Neural cell (in vitro differentiated cells): ENCODE data around the gene TMC2. TPM values are rescaled to one million over a fixed set of nuclear protein-coding genes. Genes with fewer than 3 reads are reported as not detected.
"Not testable (repeated sequence)": the region's sequence is repeated elsewhere in the genome, so short reads cannot be mapped to it uniquely, and the experiment has no call there.

Source experiments
- H2AFZ ChIP-seq: fragments of 200-600, 300-800 bp; sonication (generic), shearing (Covaris generic); 2 replicates; pipeline ENCODE4 v1.6.0; 2014; ENCODE audit warnings: low read depth, mild to moderate bottlenecking, antibody characterized with exemption, low read length, moderate library complexity
- H3F3A ChIP-seq: fragments of 200-600 bp; shearing (Covaris generic); 2 replicates; pipeline ENCODE4 v1.6.1; 2016; ENCODE audit warnings: mild to moderate bottlenecking, moderate library complexity, mixed read lengths, antibody characterized with exemption, low read length; ENCODE audit not compliant: insufficient read depth, poor library complexity, severe bottlenecking
- H3K27ac ChIP-seq: fragments of 200-600, 300-800 bp; sonication (generic), shearing (Covaris generic); 2 replicates; pipeline ENCODE4 v1.5.1; 2014; ENCODE audit warnings: mild to moderate bottlenecking, low read length, moderate library complexity
- H3K27me3 ChIP-seq: fragments of 300-800, 200-600 bp; sonication (generic), shearing (Covaris generic); 2 replicates; pipeline ENCODE4 v1.6.0; 2014; ENCODE audit warnings: mild to moderate bottlenecking, low read depth, low read length, moderate library complexity; ENCODE audit not compliant: insufficient read depth
- H3K36me3 ChIP-seq: fragments of 300-800, 200-600 bp; sonication (generic), shearing (Covaris generic); 2 replicates; pipeline ENCODE4 v1.5.1; 2014; ENCODE audit warnings: mild to moderate bottlenecking, antibody characterized with exemption, low read length, moderate library complexity; ENCODE audit not compliant: insufficient read depth
- H3K4me2 ChIP-seq: fragments of 300-800, 200-600 bp; sonication (generic), shearing (Covaris generic); 2 replicates; pipeline ENCODE4 v1.6.0; 2014; ENCODE audit warnings: mild to moderate bottlenecking, low read length
- H3K4me3 ChIP-seq: fragments of 300-800, 200-600 bp; sonication (generic), shearing (Covaris generic); 2 replicates; pipeline ENCODE4 v1.5.1; 2014; ENCODE audit warnings: mild to moderate bottlenecking, low read length, moderate library complexity
- H3K79me2 ChIP-seq: fragments of 200-600 bp; shearing (Covaris generic); replicated peaks from 2 replicates; pipeline ENCODE4 v1.6.0; 2014; ENCODE audit warnings: mild to moderate bottlenecking, low read length, moderate library complexity; ENCODE audit not compliant: insufficient read depth
- H3K9ac ChIP-seq: fragments of 300-800, 200-600 bp; sonication (generic), shearing (Covaris generic); 2 replicates; pipeline ENCODE4 v1.6.1; 2016; ENCODE audit warnings: mild to moderate bottlenecking, low read length, mixed read lengths
- H3K9me2 ChIP-seq: fragments of 200-600 bp; shearing (Covaris generic); 2 replicates; pipeline ENCODE4 v1.6.1; 2016; ENCODE audit warnings: mild to moderate bottlenecking, low read length, mixed read lengths; ENCODE audit not compliant: insufficient read depth
- H3K9me3 ChIP-seq: fragments of 200-600, 300-800 bp; sonication (generic), shearing (Covaris generic); 2 replicates; pipeline ENCODE4 v1.6.1; 2016; ENCODE audit warnings: mild to moderate bottlenecking, mixed run types, low read length, moderate library complexity, mixed read lengths
- H4K20me1 ChIP-seq: fragments of 200-600 bp; shearing (Covaris generic); 2 replicates; pipeline ENCODE4 v1.6.1; 2016; ENCODE audit warnings: mild to moderate bottlenecking, mixed run types; ENCODE audit not compliant: insufficient read depth
- CTCF ChIP-seq: fragments of 450-650 bp; IDR thresholded peaks from 2 replicates; pipeline ENCODE4 v1.5.1; 2014; ENCODE audit warnings: antibody characterized with exemption, mild to moderate bottlenecking, moderate library complexity; ENCODE audit not compliant: poor library complexity, severe bottlenecking
- EP300 ChIP-seq: fragments of 450-650 bp; conservative IDR thresholded peaks from 2 replicates; pipeline ENCODE4 v1.6.1; 2014; ENCODE audit warnings: antibody characterized with exemption, mild to moderate bottlenecking, moderate library complexity; ENCODE audit not compliant: poor library complexity, severe bottlenecking
- EZH2 ChIP-seq: fragments of 200-600, 300-800 bp; shearing (Covaris generic), sonication (generic); IDR thresholded peaks from 2 replicates; pipeline ENCODE4 v1.6.1; 2014; ENCODE audit warnings: antibody characterized with exemption, low read length, borderline replicate concordance, mild to moderate bottlenecking; ENCODE audit not compliant: insufficient read depth, poor library complexity, severe bottlenecking
- MXI1 ChIP-seq: fragments of 450-650 bp; conservative IDR thresholded peaks from 2 replicates; pipeline ENCODE4 v1.6.1; 2014; ENCODE audit warnings: antibody characterized with exemption, mild to moderate bottlenecking; ENCODE audit not compliant: poor library complexity, severe bottlenecking
- REST ChIP-seq: IDR thresholded peaks from 2 replicates; pipeline ENCODE4 v1.6.1; 2012; ENCODE audit warnings: borderline replicate concordance
- SMC3 ChIP-seq: fragments of 450-650 bp; conservative IDR thresholded peaks from 2 replicates; pipeline ENCODE4 v1.6.1; 2014; ENCODE audit warnings: antibody characterized with exemption, mild to moderate bottlenecking, moderate library complexity; ENCODE audit not compliant: poor library complexity
- TAF1 ChIP-seq: IDR thresholded peaks from 2 replicates; pipeline ENCODE4 v1.6.1; 2012; ENCODE audit warnings: low read depth
- polyA minus RNA-seq: library from RNA; depleted of rRNA, polyadenylated mRNA; stranded (reverse); fragments of >200 nt; gene quantifications from 2 replicates; pipeline ENCODE4 v1.2.3, GENCODE V29; 2014
- polyA plus RNA-seq: library from polyadenylated mRNA; depleted of rRNA; stranded (reverse); fragments of >200 nt; gene quantifications from 2 replicates; pipeline ENCODE4 v1.2.3, GENCODE V29; 2014

The TMC2 gene
- polyA plus RNA-seq (0.11 and 0.66 TPM in 2 replicates), polyA minus RNA-seq (0.24 and 0.35 TPM in 2 replicates)

- Histone ChIP-seq H3K9me3 (no peaks in the 10 kb centered on the region), H3K9ac (no peak within 1 kb of the TSS), H3K79me2 (no peaks in the 10 kb centered on the region), H2AFZ (no peak within 1 kb of the TSS), H3K4me2 (no peak within 1 kb of the TSS), H3K9me2 (no peaks in the 10 kb centered on the region), H3K4me3 (no peak within 1 kb of the TSS), H3K36me3 (no peaks in the 10 kb centered on the region), H4K20me1 (no peaks in the 10 kb centered on the region), H3K27me3 (no peaks in the 10 kb centered on the region), H3F3A (no peaks in the 10 kb centered on the region), H3K27ac (no peak within 1 kb of the TSS)
- no peak for TF ChIP-seq SMC3
- TF ChIP-seq EP300, result no peak
- no peak for TF ChIP-seq TAF1
- TF ChIP-seq REST, result no peak
- no peak for TF ChIP-seq CTCF
- no peak for TF ChIP-seq EZH2
- no peak for TF ChIP-seq MXI1
Observed at GRCh38 chr20:2536560-2536986, at the start of gene TMC2. Gene TMC2 (plus strand): TSS chr20:2536573. CDS start chr20:2536622, 49 bp downstream.

GRCh38 chr20:2502808-2503384 is 33.5 kb upstream of the TMC2 start:
- not testable (repeated sequence) for H3K79me2 ChIP-seq, H4K20me1 ChIP-seq

GRCh38 chr20:2504803-2505202 is 31.6 kb upstream of the TMC2 start:
- H4K20me1 ChIP-seq, H3K9ac ChIP-seq, H2AFZ ChIP-seq, H3K4me3 ChIP-seq, H3F3A ChIP-seq, H3K27ac ChIP-seq, H3K36me3 ChIP-seq, H3K4me2 ChIP-seq, H3K9me3 ChIP-seq, H3K27me3 ChIP-seq, H3K9me2 ChIP-seq: not testable (repeated sequence)
- peaks cover 12% of the 10 kb centered on the region for H3K79me2 ChIP-seq

More at GRCh38 chr20:2502808-2503384, 33.5 kb upstream of the TMC2 start:
- H3K27me3 ChIP-seq, H3K27ac ChIP-seq, H3K9ac ChIP-seq, H3K4me3 ChIP-seq, H3K9me2 ChIP-seq, H3K4me2 ChIP-seq, H3F3A ChIP-seq, H2AFZ ChIP-seq, H3K36me3 ChIP-seq, H3K9me3 ChIP-seq: not testable (repeated sequence)

GRCh38 chr20:2506426-2506825 is 29.9 kb upstream of the TMC2 start:
- H3K79me2 ChIP-seq, result peaks cover 12% of the 10 kb centered on the region
- H3K4me3 ChIP-seq, H3K27ac ChIP-seq, H3K4me2 ChIP-seq, H3K9me3 ChIP-seq, H3K27me3 ChIP-seq, H3F3A ChIP-seq, H2AFZ ChIP-seq, H3K9ac ChIP-seq, H3K9me2 ChIP-seq, H3K36me3 ChIP-seq, H4K20me1 ChIP-seq: not testable (repeated sequence)
